Urothelium cell line (cell line): Measurements from ENCODE around the gene KIF23.
A peak's percentile ranks its signal among the peaks of the same experiment; 100 is the strongest.
"Not testable (repeated sequence)": the region's sequence is repeated elsewhere in the genome, so short reads cannot be mapped to it uniquely, and the experiment has no call there.

Source experiments
- DNase-seq: peaks from one replicate; pipeline ENCODE4 v3.0.0; 2011; ENCODE audit warnings: low spot score, mixed read lengths
- FAIRE-seq: peaks from 2 replicates; lab custom pipeline; 2011; peaks lifted over from hg19 to GRCh38; lab: Jason Lieb, UNC

KIF23 gene

GRCh38 chr15:69413822-69414700, at the start of gene KIF23:
Gene KIF23 (plus strand): TSS chr15:69414349. CDS start chr15:69414466, 117 bp downstream.
- peak; percentile 91 for FAIRE-seq
- DNase-seq = peak; percentile 100

- FAIRE-seq = peak; percentile 9
- DNase-seq = no peak
Measured at GRCh38 chr15:69367236-69367635, 46.9 kb upstream of the KIF23 start.

- no peak for DNase-seq
- FAIRE-seq = no peak
Measured at GRCh38 chr15:69369631-69370030, 44.5 kb upstream of the KIF23 start.

DNA sequence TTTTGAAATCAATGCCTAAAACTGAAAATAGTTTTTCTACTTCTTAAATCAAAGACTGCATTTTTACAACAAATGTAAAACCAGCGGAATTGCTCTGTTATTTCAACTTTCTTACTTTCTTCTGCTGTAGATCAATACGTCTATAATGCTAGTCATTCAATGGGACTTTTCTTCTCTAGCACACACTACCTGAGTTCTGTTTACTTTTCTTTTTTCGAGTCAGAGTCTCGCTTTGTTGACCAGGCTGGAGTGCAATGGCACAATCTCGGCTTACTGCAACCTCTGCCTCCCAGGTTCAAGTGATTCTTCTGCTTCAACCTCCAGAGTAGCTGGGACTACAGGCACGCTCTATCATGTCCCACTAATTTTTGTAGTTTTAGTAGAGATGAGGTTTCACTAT, 40.7 kb upstream of the KIF23 start:
- FAIRE-seq (no peak), DNase-seq (no peak)

DNA sequence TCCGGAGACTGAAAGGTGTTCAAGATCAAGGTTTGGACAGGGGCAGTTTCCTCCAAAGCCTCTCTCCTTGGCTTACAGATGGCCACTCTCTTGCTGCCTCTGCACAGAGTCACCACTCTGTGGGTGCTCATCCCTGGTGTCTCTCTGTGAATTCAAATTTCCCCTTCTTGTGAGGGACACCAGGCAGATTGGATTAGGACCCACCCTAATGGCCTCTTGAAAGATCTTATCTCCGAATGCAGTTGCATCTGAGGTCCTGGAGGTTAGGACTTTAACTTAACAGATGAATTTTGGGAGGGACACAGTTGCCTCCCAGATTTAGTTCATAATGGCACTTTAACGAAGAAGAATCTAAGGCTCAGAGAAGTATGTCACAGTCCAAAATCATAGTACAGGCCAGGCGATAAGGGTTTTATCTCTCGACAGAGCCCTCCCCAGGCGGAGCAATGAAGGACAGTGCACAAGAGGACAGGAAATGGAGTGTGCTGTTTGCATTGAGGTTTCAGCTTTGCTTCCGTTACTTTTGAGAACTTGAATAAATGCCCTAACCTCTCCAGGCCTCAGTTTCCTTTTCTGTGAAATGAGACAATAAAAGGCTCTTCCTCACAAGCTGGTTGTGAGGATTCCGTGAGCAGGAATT, 38.9 kb upstream of the KIF23 start:
- DNase-seq (no peak), FAIRE-seq (no peak)

DNA sequence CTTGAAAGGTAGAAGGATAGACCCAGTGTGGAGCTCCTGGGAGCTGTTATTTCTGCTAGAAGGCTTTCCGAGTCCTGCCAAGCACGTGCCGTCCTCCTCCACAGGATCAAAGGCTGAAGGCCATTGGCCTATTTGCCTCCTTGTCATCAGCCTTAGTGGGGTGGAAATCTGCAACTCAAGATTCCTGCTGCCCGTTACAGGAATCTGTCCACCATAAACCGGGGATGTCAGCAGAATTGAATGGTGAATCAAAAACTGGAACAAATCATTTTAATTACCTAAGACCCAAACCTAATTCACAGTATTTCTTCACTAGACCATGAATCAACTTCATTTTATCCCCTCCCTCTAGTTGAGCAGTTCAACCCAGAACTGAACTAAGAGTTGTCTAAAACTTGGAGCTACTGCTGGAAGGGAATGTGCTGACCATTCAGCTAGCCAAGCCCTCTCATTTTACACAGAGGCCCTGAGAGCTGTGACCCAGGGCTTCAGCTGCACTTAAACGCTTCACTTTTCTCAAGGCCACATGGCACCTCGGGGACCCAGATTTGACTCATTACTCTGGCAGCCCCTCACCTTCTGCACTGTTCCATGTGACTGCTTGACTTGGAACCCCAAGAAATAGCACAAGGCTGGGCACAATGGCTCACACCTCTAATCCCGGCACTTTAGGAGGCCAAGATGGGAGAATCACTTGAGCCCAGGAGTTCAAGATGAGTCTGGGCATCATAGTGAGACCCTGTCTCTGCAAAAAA, 36.8 kb upstream of the KIF23 start:
- no peak for DNase-seq

GRCh38 chr15:69380100-69380725, 33.9 kb upstream of the KIF23 start:
- DNase-seq (no peak), FAIRE-seq (peak; percentile 78)

More for the DNA sequence above, 36.8 kb upstream of the KIF23 start:
- no peak for FAIRE-seq

GRCh38 chr15:69380726-69381105, 33.4 kb upstream of the KIF23 start:
- FAIRE-seq (no peak), DNase-seq (no peak)

GRCh38 chr15:69382176-69382575, 32.0 kb upstream of the KIF23 start:
- not testable (repeated sequence) for FAIRE-seq, DNase-seq

DNA sequence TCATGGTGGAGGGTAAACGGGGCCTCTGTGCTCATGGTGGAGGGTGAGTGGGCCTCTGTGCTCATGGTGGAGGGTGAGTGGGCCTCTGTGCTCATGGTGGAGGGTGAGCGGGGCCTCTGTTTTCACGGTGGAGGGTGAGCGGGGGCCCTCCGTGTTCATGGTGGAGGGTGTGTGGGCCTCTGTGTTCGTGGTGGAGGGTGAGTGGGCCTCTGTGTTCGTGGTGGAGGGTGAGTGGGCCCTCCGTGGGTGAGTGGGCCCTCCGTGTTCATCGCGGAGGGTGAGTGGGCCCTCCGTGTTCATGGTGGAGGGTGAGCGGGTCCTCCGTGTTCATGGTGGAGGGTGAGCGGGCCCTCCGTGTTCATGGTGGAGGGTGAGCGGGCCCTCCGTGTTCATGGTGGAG, 30.1 kb upstream of the KIF23 start:
- not testable (repeated sequence) for FAIRE-seq, DNase-seq

DNA sequence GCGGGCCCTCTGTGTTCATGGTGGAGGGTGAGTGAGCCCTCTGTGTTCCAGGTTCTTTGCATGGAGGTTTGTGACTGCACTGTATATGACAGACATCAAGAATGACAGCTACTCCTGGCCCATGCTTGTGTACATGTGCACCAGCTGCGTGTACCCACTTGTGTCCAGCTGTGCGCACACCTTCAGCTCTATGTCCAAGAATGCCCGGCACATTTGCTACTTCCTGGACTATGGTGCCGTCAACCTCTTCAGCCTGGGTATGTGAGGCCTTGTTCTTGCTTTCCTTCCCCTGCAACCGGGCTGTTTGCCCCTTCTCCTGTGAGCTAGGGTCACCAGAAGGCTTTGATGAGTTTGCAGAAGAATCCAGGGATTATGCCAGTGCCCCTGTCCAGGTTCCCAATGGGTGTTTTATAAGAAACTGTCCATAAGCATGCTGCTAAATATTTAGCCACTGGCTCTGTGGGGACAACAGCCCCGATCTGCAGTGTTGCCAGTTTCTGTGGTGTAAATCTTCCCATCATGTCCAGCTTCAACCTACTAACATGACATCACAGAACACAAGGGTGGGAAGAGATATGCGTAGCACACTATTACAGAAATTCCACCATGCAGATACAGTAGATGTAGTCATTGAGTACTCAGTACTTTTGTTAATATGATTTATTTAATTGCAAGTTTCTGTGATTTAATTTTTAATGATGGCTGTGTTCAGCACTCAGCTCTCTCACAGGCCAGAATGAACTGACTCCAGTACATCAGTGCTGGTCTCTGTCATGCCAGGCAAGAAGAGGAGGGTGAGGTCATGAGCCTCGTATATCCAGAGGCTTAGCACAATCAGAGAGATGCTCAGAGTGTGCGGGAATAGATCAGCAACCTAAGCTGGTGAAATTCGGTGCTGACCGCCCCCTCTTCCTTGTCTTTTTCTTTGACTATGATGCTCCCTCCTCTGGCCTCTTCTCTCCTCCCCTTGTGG, 29.2 kb upstream of the KIF23 start:
- FAIRE-seq = peak; percentile 13
- no peak for DNase-seq

DNA sequence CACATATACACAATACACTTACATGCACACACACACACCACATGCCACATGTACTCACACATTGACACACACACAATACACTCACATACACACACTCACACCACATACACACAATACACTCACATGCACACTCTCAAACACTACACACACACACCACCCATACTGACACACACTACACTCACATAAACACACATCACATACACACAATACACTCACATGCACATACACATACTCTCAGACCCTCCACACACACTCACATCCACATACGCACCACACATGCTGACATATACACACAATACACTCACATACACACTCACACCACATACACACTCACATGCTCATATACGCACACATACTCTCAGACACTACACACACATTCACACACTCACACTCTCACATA, 28.3 kb upstream of the KIF23 start:
- DNase-seq (no peak), FAIRE-seq (peak; percentile 100)

- no peak for FAIRE-seq
- no peak for DNase-seq
Measured at GRCh38 chr15:69386284-69386683, 27.9 kb upstream of the KIF23 start.

DNA sequence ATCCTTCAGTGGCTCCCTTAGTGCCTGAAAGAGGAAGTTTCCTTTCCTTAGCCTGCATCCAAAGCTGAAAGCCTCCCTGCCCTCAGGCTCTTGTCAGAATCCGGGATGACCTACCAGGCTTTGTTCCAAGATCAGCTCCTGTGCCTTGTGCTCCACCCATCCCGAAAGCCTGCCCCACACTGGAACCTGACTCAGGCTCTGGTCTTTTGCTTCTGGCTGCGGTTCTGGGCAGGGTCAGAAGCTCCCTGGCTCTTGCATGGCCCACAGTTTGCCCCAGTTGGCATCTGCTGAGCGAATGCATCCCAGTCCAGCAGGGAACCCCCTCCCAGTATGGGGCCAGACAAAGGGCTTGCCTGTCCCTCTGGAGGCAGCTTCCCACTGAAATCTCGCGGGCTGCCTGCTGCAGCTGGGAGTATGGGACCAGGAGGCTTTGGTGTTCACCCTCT, 25.9 kb upstream of the KIF23 start:
- DNase-seq (no peak), FAIRE-seq (peak; percentile 9)

DNA sequence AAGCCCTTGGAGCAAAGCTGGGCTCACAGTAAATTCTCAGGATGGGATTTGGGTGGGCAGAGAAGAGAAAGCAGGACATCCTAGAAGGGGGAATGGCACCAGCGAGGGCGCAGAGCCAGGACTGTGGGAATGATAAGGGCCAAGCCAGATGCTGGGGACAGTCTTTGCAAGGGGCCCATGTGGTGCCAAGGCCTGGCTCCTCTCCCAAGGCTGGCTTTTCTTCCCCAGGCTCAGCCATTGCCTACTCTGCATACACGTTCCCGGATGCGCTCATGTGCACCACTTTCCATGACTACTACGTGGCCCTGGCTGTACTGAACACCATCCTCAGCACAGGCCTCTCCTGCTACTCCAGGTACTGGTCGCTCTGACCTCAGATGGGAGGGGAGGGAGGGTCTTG, 24.7 kb upstream of the KIF23 start:
- FAIRE-seq = no peak
- DNase-seq = no peak

DNA sequence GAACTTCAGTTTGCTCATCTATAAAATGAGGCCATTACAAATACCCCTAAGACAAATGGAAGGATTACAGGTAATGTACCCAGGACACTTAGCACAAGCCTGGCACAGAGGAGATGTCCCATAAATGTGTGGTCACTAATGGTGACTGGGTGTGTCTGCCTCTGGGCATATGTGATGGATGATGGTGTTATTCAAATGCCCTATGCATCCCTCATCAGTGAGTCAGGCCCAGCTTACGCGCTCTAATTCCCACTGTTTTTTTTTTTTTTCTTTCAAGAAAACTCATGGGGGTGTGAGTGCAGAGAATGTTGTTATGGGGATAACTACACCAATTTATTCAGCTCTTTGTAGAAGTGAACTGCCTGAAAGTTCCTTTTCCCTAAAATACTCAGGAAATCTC, 23.6 kb upstream of the KIF23 start:
- FAIRE-seq = no peak
- peak; percentile 43 for DNase-seq

DNA sequence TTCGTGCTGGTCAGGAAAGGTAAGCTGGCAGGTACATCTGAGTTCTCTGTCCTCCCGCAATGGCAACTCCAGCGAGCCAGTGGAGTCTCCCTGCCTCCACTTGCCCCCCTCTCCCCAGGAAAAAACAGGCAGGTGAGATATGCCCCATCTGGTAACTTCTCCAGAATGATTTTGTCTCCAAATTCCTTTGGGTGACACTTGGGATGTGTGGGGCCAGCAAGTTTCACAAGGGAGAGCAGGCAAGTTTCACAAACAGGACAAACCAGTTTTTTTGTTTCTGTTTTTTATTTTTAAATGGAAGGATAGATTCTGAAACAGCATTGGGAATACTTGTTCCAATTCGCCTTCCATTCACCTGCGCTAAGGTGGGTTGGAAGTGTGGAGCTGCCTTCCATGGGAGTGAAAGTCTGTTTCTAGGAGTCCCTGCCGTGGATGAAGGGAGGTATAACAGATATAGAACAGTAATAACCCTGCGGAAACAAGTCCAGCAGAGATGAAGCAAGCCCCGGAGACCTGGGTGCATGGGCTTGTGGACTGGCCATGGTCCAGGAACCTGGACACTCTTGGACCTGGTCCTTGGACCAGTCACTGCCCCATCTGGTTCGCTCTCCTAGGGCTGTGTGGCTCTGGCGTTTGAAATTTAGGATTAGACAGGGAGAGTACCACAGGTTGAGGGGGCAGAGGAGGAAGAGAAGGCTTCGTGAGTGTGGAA, 22.9 kb upstream of the KIF23 start:
- DNase-seq (no peak), FAIRE-seq (no peak)

- FAIRE-seq (no peak), DNase-seq (peak; percentile 33)
Measured at GRCh38 chr15:69392352-69392751, 21.8 kb upstream of the KIF23 start.

DNA sequence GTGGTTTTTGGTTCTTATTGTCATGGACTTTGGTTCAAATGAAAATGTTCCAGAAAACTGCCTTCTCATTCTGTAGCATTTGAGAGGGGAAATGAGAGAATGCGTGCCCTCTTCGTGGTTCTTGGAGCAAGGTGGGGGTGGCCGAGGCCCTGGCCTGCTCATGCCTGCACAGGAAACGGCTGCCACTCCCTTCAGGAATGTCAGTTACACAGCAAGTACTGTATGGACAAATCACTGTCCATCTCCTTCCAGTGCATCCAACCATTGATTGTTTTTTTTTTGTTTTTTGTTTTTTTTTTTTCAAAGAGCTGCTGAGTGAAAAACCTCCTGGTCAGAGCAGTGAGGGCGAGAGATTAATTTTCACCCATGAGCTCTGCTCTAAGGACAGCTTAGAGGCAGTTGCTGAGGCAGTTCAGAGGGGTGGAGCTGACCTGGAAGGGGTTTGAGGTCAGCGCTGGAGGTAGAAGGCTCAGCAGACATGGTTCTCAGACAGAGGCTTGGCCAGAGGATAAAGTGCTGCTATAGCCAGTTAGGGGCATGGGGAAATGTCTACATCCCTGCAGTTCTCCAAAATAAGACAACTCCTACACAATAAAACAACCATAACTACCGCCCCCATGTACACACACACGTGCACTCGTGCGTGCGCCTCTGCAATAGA, 20.2 kb upstream of the KIF23 start:
- peak; percentile 62 for DNase-seq
- FAIRE-seq = no peak
